Measurements from ENCODE around the gene FAM174C.

Gene FAM174C

DNA sequence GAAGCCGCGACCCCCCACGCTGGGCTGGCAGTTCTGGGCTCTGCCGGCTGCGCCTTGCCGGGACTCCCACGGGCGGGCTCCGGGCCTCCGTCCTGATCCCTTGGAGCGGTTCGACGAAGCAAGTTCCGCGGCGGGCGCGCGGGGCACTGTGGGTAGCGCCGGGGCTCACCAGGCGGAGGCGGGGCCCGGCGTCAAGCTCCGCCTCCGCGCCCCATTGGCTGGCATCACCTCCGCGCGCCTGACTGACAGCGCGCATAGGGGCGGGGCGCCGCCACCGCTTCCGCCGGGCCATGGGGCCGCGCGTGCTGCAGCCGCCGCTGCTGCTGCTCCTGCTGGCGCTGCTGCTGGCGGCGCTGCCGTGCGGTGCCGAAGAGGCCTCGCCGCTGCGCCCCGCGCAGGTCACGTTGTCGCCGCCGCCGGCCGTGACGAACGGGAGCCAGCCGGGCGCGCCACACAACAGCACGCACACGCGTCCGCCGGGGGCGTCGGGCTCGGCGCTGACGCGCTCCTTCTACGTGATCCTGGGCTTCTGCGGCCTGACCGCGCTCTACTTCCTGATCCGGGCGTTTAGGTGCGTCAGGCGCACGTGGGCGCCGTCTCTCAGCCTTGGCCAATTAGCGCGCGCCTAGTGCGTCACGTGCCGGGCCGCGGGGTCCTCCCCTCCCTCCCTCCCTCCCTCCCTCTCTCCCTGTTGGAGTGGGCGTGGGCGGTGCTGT, at the start of gene FAM174C:
FAM174C (plus strand) TSS at position 271 of the 716 bp plus-strand sequence; CDS start at position 291, 20 bp downstream.
- peak within 1 kb of the TSS; percentile 83 for H3K9ac ChIP-seq (ENCODE audit: low read length)
- H2AFZ ChIP-seq (ENCODE audit: low read depth, low read length), result no peak within 1 kb of the TSS
- peaks cover 57% of the 10 kb centered on the region for H3K36me3 ChIP-seq (replicated peaks; ENCODE audit: low read depth, low read length)
- H3K4me1 ChIP-seq (ENCODE audit: low read length), result peaks cover 23% of the 10 kb centered on the region
- H3K27me3 ChIP-seq (ENCODE audit: low read depth, low read length), result no peaks in the 10 kb centered on the region
- TF ChIP-seq CTCF (IDR thresholded peaks at IDR 0.05; ENCODE audit: low read depth, low read length) (no peak), EZH2phosphoT487 (IDR thresholded peaks at IDR 0.05; ENCODE audit: low read depth) (no peak)
- H3K27ac ChIP-seq (ENCODE audit: low read length), result peak within 1 kb of the TSS; percentile 91
- peaks cover 12% of the 10 kb centered on the region for H4K20me1 ChIP-seq (ENCODE audit: insufficient read depth, low read length)
- peak within 1 kb of the TSS; percentile 82 for H3K4me3 ChIP-seq (ENCODE audit: low read length)
- H3K9me3 ChIP-seq (ENCODE audit: insufficient read depth, low read length), result no peaks in the 10 kb centered on the region
- H3K4me2 ChIP-seq (ENCODE audit: low read length), result peak within 1 kb of the TSS; percentile 82
- H3K79me2 ChIP-seq (ENCODE audit: low read length), result peaks cover 57% of the 10 kb centered on the region

DNA sequence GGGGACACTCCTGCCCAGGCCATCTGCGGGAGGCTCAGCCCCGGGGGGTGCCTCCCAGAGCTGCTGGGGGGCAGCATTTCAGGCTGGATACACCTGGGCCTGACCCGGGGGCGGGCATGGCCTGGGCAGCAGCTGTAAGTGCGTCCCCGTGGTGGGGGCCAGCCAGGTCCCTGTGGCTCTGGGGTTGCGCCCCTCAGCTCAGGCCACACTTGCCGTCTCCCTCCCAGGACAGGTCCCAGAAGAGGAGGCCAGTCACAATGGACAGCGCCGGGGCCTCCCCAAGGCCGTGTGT, 49.2 kb upstream of the FAM174C start:
- H3K4me3 ChIP-seq (ENCODE audit: low read length), result no peak overlapping the region
- peaks cover 14% of the 10 kb centered on the region for H3K36me3 ChIP-seq (replicated peaks; ENCODE audit: low read depth, low read length)
- peaks cover 6% of the 10 kb centered on the region; the same call in 1 of the 2 replicates for H3K4me1 ChIP-seq (ENCODE audit: low read length)
- H4K20me1 ChIP-seq (ENCODE audit: insufficient read depth, low read length), result no peaks in the 10 kb centered on the region
- no peaks in the 10 kb centered on the region for H3K9me3 ChIP-seq (ENCODE audit: insufficient read depth, low read length)
- H3K27ac ChIP-seq (ENCODE audit: low read length), result no peak overlapping the region
- TF ChIP-seq CTCF (IDR thresholded peaks at IDR 0.05; ENCODE audit: low read depth, low read length) (no peak), EZH2phosphoT487 (IDR thresholded peaks at IDR 0.05; ENCODE audit: low read depth) (no peak)
- no peak overlapping the region for H2AFZ ChIP-seq (ENCODE audit: low read depth, low read length)
- no peaks in the 10 kb centered on the region for H3K79me2 ChIP-seq (ENCODE audit: low read length)
- H3K27me3 ChIP-seq (ENCODE audit: low read depth, low read length), result no peaks in the 10 kb centered on the region
- no peak overlapping the region for H3K9ac ChIP-seq (ENCODE audit: low read length)
- no peak overlapping the region for H3K4me2 ChIP-seq (ENCODE audit: low read length)

DNA sequence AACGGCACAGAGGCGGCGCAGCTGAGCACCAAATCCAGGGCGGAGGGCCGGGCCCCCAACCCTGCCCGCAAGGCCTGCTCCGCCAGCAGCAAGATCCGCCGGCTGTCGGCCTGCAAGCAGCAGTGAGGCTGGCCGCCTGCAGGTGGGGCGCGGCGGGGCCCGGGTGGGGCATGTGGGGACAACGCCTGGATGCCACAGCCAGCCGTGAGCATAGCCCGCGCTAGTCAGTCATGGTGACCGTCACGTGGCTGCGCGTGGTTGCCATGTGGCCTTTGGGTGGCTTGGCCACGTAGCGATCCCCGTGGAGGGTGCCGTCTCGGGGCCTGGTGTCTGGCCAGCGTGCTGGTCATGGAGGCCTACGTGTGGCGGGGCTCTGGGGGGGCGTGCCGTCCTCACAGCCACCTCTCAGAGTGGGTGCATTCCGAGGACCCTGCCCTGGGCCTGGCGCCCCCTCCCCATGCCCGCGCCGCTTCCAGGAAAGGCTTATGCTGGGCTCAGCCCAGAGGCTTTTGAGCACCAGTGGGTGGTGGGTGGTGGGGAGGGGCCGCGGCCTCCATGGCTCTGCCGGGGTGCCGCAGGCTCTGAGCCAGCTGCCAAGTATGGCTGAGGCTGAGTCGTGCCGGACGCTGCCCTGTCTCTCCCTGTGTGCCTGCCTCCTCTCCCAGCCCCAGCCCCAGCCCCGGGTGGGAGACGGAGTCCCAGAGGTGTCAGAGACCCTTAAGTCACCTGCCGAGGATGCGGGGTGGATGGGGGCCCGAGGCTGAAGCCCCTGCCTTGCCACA, 48.6 kb upstream of the FAM174C start:
- Histone ChIP-seq H3K27ac (ENCODE audit: low read length) (no peak overlapping the region), H3K4me2 (ENCODE audit: low read length) (no peak overlapping the region), H3K27me3 (ENCODE audit: low read depth, low read length) (no peaks in the 10 kb centered on the region), H3K4me1 (ENCODE audit: low read length) (peaks cover 11% of the 10 kb centered on the region), H3K79me2 (ENCODE audit: low read length) (no peaks in the 10 kb centered on the region), H3K9ac (ENCODE audit: low read length) (no peak overlapping the region), H3K9me3 (ENCODE audit: insufficient read depth, low read length) (no peaks in the 10 kb centered on the region), H4K20me1 (ENCODE audit: insufficient read depth, low read length) (no peaks in the 10 kb centered on the region), H3K4me3 (ENCODE audit: low read length) (no peak overlapping the region), H2AFZ (ENCODE audit: low read depth, low read length) (no peak overlapping the region), H3K36me3 (replicated peaks; ENCODE audit: low read depth, low read length) (peaks cover 14% of the 10 kb centered on the region)
- TF ChIP-seq EZH2phosphoT487 (IDR thresholded peaks at IDR 0.05; ENCODE audit: low read depth) (no peak), CTCF (IDR thresholded peaks at IDR 0.05; ENCODE audit: low read depth, low read length) (no peak)

DNA sequence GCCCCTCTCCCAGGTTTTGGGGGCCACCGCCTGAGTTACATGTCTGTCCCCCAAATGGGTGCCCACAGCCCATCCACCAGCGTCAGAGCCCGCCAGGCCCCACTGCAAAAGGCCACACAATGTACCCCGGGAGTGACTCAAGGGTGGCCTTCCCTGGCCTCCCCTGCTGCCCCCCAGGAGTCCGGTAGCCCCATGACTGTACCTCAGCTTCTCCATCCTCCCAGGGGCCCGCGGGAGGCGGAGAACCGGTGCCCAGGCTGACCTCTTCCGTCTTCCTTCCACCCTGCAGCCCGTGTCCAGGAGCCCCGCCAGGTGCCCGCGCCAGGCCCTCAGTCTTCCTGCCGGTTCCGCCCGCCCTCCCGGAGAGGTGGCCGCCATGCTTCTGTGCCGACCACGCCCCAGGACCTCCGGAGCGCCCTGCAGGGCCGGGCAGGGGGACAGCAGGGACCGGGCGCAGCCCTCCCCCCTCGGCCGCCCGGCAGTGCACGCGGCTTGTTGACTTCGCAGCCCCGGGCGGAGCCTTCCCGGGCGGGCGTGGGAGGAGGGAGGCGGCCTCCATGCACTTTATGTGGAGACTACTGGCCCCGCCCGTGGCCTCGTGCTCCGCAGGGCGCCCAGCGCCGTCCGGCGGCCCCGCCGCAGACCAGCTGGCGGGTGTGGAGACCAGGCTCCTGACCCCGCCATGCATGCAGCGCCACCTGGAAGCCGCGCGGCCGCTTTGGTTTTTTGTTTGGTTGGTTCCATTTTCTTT, 47.9 kb upstream of the FAM174C start:
- TF ChIP-seq CTCF (IDR thresholded peaks at IDR 0.05; ENCODE audit: low read depth, low read length) (no peak), EZH2phosphoT487 (IDR thresholded peaks at IDR 0.05; ENCODE audit: low read depth) (no peak)
- H3K9ac ChIP-seq (ENCODE audit: low read length), result no peak overlapping the region
- no peak overlapping the region for H3K4me3 ChIP-seq (ENCODE audit: low read length)
- H3K27ac ChIP-seq (ENCODE audit: low read length), result no peak overlapping the region
- no peaks in the 10 kb centered on the region for H3K9me3 ChIP-seq (ENCODE audit: insufficient read depth, low read length)
- no peak overlapping the region for H3K4me2 ChIP-seq (ENCODE audit: low read length)
- no peaks in the 10 kb centered on the region for H4K20me1 ChIP-seq (ENCODE audit: insufficient read depth, low read length)
- peaks cover 19% of the 10 kb centered on the region for H3K4me1 ChIP-seq (ENCODE audit: low read length)
- no peaks in the 10 kb centered on the region for H3K27me3 ChIP-seq (ENCODE audit: low read depth, low read length)
- H3K79me2 ChIP-seq (ENCODE audit: low read length), result no peaks in the 10 kb centered on the region
- no peak overlapping the region for H2AFZ ChIP-seq (ENCODE audit: low read depth, low read length)
- peaks cover 14% of the 10 kb centered on the region for H3K36me3 ChIP-seq (replicated peaks; ENCODE audit: low read depth, low read length)

Measured in OCI-LY3 (cell line).